Measurements from ENCODE around the gene FRY.

Gene FRY

GRCh38 chr13:32203221-32203620, 171.6 kb downstream of the FRY start:
- no peak for TF ChIP-seq TAF1 (IDR thresholded peaks at IDR 0.05; ENCODE audit: borderline replicate concordance, insufficient read depth, low read length)
- no peak for TF ChIP-seq SIN3A (IDR thresholded peaks at IDR 0.05; ENCODE audit: borderline replicate concordance, insufficient read depth, low read length)
- no peak for TF ChIP-seq FOXP2 (optimal IDR thresholded peaks at IDR 0.05; ENCODE audit: borderline replicate concordance, extremely low read depth, extremely low read length, insufficient read depth)
- TF ChIP-seq REST (IDR thresholded peaks at IDR 0.05; ENCODE audit: insufficient read depth in 1 of 2, low read depth in 2 of 2, low read length in 2 of 2): no peak
- no peak for TF ChIP-seq POLR2AphosphoS5 (IDR thresholded peaks at IDR 0.05; ENCODE audit: low read depth, low read length)

GRCh38 chr13:32203736-32204135, 172.2 kb downstream of the FRY start:
- TF ChIP-seq TAF1 (IDR thresholded peaks at IDR 0.05; ENCODE audit: borderline replicate concordance, insufficient read depth, low read length) (no peak), FOXP2 (optimal IDR thresholded peaks at IDR 0.05; ENCODE audit: borderline replicate concordance, extremely low read depth, extremely low read length, insufficient read depth) (no peak), REST (IDR thresholded peaks at IDR 0.05; ENCODE audit: insufficient read depth in 1 of 2, low read depth in 2 of 2, low read length in 2 of 2) (no peak), POLR2AphosphoS5 (IDR thresholded peaks at IDR 0.05; ENCODE audit: low read depth, low read length) (no peak), SIN3A (IDR thresholded peaks at IDR 0.05; ENCODE audit: borderline replicate concordance, insufficient read depth, low read length) (no peak)

- TF ChIP-seq REST (IDR thresholded peaks at IDR 0.05; ENCODE audit: insufficient read depth in 1 of 2, low read depth in 2 of 2, low read length in 2 of 2) (no peak), FOXP2 (optimal IDR thresholded peaks at IDR 0.05; ENCODE audit: borderline replicate concordance, extremely low read depth, extremely low read length, insufficient read depth) (no peak), POLR2AphosphoS5 (IDR thresholded peaks at IDR 0.05; ENCODE audit: low read depth, low read length) (no peak), SIN3A (IDR thresholded peaks at IDR 0.05; ENCODE audit: borderline replicate concordance, insufficient read depth, low read length) (no peak), TAF1 (IDR thresholded peaks at IDR 0.05; ENCODE audit: borderline replicate concordance, insufficient read depth, low read length) (no peak)
Observed at GRCh38 chr13:32205431-32206096, 174.0 kb downstream of the FRY start.

- TF ChIP-seq SIN3A (IDR thresholded peaks at IDR 0.05; ENCODE audit: borderline replicate concordance, insufficient read depth, low read length): no peak
- no peak for TF ChIP-seq TAF1 (IDR thresholded peaks at IDR 0.05; ENCODE audit: borderline replicate concordance, insufficient read depth, low read length)
- no peak for TF ChIP-seq REST (IDR thresholded peaks at IDR 0.05; ENCODE audit: insufficient read depth in 1 of 2, low read depth in 2 of 2, low read length in 2 of 2)
- no peak for TF ChIP-seq POLR2AphosphoS5 (IDR thresholded peaks at IDR 0.05; ENCODE audit: low read depth, low read length)
- TF ChIP-seq FOXP2 (optimal IDR thresholded peaks at IDR 0.05; ENCODE audit: borderline replicate concordance, extremely low read depth, extremely low read length, insufficient read depth): no peak
Observed at GRCh38 chr13:32206097-32206740, 174.6 kb downstream of the FRY start.
